Stimulated activated CD4-positive, alpha-beta T cell treated with anti-CD3 and anti-CD28 coated beads, Interleukin-12 subunit alpha, Interleukin-12 subunit beta, amount 100 ng/mL, for 4 hours (primary cell): ENCODE measurements around the gene TTLL7.
A peak's percentile ranks its signal among the peaks of the same experiment; 100 is the strongest.

ENCODE experiments used
- DNase-seq: peaks from one replicate; pipeline ENCODE4 v3.0.0-alpha.2; 2020

Gene TTLL7, protein sequence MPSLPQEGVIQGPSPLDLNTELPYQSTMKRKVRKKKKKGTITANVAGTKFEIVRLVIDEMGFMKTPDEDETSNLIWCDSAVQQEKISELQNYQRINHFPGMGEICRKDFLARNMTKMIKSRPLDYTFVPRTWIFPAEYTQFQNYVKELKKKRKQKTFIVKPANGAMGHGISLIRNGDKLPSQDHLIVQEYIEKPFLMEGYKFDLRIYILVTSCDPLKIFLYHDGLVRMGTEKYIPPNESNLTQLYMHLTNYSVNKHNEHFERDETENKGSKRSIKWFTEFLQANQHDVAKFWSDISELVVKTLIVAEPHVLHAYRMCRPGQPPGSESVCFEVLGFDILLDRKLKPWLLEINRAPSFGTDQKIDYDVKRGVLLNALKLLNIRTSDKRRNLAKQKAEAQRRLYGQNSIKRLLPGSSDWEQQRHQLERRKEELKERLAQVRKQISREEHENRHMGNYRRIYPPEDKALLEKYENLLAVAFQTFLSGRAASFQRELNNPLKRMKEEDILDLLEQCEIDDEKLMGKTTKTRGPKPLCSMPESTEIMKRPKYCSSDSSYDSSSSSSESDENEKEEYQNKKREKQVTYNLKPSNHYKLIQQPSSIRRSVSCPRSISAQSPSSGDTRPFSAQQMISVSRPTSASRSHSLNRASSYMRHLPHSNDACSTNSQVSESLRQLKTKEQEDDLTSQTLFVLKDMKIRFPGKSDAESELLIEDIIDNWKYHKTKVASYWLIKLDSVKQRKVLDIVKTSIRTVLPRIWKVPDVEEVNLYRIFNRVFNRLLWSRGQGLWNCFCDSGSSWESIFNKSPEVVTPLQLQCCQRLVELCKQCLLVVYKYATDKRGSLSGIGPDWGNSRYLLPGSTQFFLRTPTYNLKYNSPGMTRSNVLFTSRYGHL

DNA sequence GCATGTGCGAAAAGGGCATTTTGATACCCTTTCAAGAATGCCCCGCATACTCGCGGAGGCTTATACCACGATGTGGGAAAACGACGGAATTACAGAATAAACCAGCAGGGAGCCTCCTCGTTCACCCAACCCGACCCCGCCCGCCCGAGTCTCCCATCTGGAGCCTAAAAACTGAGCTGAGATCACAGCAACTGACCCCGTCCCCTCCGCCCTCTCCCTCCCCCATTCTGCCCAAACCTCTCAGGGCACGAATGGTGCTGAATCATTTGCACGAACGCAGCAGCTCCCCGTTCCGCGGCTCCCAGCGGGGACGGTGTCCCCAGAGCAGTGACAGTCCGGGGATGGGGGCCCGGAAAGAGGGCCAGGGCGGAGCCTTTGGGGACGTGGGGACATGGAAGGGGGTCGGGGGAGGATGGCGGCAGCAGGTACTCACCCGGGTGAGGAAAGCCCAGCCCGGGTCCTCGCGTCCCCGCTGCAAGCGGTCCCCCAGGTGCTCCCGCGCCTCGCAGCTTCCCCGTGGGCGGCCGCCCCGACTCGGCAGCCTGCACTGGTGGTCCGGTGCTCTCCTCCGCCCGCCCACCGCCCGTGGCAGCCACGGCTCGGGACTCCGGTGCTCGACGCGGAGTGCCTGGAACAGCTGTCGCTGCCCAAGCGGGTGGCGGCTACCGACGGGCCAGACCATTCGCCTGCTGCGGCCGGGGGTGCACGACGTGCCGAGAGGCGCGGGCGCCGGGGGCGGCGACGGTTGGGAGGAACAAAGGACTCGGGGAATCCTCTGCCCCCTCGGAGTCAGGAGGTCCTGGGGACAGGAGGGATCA lies at the start of gene TTLL7:
Gene TTLL7, minus strand, starts transcription at position 635 of the 818 bp plus-strand sequence. CDS start 46,921 bp downstream, outside the sequence.
- peak; percentile 49 for DNase-seq

DNA sequence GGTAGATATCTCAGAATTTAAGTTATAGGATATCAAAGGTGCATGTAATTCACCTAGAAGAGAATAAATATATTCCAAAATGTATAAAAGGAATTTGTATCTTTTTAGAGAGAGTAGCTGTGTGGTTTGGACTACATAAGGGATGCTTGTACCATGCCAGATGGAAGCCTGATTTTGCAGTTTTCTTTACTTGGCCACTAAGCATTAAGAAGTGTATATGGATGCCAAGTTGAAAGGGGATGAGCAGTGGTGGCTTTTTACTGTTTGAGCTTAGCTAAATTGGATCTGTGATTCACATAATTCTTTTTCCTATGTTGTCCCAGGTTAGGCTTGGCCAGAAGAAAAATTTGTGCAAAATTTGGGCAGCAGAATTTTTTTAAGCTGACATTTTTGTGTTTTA lies 43.5 kb upstream of the TTLL7 start:
- no peak for DNase-seq

DNA sequence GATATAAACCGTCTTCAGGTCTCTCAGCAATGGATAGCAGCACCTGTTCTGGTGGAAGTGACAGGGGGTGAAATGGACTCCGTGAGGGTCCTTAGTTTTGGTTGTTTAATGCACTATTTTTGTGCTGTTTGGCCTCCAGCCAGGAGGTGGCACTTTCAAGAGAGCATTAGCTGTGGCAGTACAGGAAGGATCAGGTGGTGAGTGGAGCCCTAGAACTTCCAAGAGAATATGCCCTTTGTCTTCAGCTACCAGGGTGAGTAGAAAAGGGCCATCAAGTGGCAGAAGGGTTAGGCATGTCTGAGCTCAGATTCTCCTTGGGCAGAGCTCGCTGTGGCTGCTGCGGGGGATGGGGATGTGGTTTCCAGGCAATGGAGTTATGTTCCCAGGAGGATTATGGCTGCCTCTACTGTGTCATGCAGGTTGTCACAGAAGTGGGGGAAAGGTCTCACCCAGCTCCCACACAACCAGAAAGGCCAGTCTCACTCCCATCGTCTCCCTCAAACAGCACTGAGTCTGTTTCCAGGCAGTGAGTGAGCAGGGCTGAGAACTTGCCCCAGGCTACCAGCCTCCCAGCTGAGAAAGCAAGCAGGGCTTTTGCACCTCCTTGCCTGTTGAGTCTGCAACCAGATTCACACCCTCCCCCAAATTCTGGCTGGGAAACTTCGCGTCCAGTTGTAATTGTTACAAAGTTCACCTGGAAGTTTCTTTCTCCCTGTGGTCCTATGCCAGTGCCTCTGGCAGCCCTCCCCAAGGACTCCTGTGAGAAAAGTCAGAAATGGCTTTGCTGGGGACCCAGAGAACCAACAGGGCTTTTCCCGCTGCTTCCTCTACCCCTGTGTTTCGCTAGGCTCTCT lies 39.1 kb upstream of the TTLL7 start:
- DNase-seq: no peak

DNA sequence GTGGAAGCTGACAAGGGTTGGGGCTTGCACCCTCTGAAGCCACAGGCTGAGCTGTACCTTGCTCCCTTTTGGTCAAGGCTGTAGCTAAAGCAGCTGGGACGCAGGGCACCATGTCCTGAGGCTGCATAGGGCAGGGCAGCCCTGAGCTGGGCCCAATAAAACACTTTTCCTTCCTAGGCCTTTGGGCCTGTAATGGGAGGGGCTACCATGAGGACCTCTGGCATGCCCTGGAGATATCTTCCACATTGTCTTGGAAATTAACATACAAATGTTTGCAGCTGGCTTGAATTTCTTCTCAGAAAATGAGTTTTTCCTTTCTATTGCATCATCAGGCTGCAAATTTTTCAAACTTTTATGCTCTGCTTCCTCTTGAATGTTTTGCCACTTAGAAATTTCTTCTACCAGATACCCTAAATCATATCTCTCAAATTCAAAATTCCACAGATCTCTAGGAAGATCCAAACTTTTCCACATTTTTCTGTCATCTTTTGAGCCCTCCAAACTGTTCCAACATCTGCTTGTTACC lies 32.9 kb upstream of the TTLL7 start:
- no peak for DNase-seq

DNA sequence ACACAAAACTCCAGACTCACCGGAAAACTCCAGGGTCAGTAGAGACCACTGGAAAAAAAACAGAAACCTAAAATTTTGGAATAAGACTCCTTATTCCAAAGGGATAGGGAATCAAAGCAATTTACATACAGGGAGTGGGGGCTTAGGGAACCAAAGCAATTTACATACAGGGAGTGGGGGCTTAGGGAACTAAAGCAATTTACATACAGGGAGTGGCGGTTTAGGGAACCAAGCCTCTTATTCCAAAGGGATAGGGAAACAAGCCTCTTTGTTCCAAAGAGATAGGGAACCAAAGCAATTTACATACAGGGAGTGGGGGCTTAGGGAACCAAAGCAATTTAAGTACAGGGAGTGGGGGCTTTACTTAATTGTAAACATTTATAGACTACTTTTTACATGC lies 28.4 kb upstream of the TTLL7 start:
- no peak for DNase-seq

DNA sequence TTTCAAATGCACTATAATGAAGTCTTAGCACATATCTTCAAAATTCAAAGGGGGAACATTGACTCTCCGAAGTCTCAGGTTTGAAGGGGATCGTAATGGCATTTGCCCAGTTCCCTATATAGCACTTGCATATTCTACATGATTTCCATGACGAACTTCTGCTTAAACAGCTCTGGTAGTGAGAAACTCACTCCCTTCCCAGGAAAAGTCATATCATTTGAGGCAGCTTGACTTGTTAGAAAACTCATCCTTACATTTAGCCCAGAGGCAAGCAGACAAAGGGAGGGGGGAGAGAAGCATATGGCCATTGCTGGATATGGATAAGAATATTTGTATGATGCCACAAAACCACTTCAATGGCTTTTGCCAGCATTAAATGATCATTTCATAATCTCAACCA lies 27.0 kb upstream of the TTLL7 start:
- no peak for DNase-seq

DNA sequence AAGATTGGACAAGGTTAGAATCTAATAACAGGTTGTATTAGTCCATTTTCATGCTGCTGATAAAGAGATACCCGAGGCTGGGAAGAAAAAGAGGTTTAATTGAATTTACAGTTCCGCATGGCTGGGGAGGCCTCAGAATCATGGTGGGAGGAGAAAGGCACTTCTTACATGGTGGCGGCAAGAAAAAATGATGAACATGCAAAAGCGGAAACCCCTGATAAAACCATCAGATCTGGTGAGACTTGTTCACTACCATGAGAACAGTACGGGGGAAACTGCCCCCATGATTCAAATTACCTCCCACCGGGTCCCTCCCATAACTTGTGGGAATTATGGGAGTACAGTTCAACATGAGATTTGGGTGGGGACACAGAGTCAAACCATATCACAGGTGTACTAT lies 22.9 kb upstream of the TTLL7 start:
- DNase-seq: no peak

DNA sequence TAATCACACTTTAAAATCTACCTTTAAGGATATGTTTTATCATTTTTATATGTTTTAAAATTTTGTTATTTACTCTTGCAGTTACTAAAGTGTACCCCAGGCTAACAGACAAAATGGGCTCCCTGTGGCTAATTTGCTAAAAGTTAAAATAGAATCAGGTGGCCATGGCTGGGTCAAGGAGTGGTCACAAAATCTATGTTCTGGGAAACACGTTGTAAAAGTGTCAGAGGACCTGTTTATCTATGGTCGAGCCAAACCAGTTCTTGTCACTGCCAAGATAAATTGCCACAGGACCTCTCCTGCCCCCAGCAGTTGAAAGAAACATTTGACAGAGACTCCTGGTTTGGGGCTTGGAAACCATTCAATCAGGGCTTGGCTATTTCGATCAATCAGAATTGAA lies 21.2 kb upstream of the TTLL7 start:
- DNase-seq: no peak

DNA sequence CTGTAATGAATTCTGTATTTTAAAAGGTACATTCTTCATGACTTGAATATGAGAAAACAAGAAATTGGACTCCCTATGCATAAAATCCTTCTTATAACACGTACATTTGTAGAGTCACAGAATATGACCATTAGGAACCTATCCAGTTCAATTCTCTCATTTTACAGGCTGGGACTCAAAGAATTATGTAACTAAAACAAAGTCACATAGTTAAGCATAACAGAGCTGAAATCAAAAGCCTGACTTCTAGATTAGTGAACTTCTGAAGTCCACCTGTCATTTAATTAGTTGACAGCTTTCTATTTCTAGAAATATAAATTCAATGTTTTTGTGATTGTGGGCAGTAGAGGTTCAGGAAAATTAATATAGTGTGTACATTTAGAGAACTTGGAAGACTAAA lies 20.3 kb upstream of the TTLL7 start:
- DNase-seq: no peak

DNA sequence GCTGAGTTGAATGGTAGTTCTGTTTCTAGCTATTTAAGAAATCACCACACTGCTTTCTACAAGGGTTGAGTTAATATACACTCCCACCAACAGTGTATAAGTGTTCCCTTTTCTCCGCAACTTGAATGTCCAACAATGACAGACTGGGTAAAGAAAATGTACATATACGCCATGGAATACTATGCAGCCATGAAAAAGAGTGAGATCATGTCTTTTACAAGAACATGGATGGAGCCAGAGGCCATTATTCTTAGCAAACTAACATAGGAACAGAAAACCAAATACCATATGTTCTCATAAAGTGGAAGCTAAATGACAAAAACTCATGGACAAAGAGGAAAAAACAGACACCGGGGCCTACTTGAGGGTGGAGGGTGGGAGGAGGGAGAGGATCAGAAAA lies 14.8 kb upstream of the TTLL7 start:
- no peak for DNase-seq

DNA sequence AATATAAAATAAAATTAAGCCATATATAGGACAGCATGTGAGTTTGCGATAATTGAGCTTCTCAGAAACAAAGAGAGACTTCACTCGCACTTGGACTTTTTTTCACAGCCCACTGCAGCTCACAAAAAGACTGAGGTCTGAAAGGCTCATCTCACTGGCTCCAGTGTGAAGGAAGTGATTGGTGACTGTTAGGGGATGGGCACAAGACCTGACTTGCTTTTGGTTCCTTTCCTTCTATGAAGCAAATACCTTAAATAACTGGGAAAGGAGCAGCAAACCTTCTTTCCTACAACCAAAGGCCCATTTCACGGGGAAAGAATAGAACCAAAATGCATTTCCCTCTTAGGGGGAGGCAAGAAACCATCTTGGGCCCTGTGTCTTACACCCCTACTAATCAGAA lies 13.1 kb upstream of the TTLL7 start:
- DNase-seq: no peak

DNA sequence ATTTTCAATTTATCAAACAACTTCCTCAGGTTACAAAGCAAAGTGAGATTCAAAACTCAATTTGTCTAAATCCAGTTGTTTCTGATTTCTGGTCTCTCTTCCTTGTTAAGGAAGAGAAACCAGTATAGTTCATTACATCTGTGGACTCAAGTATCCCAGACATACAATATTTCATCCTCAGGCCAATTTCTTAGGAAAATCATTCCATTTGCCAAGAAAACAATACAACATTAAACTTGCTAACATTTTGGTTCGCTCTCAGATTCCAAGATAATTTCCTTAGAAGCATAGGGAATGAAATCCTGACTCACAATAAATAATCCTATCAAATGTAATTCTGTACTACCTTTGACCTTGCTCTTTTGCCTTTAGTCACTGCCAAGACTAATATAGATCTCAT lies 11.2 kb upstream of the TTLL7 start:
- no peak for DNase-seq

DNA sequence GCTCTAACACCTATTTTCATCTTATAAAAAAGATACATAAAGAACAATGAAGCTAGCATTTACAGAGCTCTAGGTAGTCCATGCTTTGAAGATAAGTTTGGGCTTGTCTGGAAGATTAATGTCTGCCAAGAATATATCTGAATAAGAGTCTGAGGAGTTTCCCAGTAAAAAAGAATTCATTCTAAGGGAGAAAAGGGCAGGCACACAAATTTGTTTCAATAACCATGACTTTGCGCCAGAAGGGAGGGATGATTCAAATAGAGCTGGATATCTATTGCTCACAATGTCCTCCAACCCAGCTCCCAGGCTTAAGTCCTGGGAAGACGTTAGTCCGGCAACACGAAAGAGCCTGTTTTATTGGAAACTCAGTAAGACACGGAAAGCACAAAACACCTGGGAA lies 9.7 kb upstream of the TTLL7 start:
- no peak for DNase-seq

DNA sequence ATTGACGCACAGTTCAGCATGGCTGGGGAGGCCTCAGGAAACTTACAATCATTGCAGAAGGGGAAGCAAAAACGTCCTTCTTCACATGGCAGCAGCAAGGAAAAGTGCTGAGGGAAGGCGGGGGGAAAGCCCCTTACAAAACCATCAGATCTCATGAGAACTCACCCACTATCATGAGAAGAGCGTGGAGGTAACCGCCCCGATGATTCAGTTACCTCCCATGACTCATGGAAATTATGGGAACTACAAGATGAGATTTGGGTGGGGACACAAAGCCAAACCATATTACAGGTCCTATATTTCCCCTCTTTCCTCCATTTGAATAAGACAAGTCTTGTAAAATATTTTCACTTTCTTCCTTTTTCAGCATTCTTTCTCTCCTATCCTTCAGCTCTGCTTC lies 7.7 kb upstream of the TTLL7 start:
- no peak for DNase-seq

DNA sequence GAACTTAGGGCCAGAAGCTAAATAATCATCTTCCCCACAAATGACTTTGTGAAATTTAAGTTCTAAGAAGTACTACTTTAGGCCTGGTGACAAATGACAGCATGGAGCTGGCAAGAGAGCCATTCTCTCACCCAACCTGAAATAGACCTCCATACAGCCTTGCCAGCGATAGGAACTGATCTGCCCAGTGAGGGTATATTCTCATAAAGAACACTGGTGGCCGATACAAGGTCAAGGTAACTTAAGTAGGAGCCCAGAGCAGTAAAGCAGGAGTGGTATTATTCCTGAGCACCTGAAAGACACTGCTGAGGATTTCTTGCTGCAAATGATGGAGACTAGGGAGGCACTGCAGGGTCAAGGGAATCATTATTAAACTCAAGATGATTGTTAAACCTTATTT lies 2.6 kb upstream of the TTLL7 start:
- DNase-seq: no peak

DNA sequence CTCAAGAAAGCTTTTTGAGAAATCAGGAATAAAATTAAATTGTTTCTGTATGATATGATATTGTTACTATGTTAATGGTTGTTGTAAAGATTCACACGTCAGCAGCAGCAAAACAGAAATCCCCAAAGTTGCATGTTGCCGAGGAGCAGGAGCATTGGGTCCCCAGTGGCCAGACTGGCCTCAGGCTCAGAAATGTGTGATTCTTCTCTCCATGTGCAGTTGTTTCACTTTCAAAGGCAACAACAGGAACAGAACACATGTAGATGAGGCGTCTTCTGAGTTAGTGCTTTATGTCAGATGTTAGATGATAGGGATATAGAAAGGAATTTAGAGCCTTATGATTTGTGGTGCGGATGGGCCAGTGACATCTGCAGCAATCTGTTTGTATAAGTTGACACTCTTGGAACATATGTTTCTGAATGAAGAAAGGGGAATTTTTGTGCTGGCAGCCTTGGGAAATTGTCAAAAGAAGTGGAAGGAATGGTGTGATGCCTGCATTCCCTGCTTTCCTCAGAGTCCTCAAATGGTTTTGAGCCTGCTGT lies 2.1 kb upstream of the TTLL7 start:
- no peak for DNase-seq

DNA sequence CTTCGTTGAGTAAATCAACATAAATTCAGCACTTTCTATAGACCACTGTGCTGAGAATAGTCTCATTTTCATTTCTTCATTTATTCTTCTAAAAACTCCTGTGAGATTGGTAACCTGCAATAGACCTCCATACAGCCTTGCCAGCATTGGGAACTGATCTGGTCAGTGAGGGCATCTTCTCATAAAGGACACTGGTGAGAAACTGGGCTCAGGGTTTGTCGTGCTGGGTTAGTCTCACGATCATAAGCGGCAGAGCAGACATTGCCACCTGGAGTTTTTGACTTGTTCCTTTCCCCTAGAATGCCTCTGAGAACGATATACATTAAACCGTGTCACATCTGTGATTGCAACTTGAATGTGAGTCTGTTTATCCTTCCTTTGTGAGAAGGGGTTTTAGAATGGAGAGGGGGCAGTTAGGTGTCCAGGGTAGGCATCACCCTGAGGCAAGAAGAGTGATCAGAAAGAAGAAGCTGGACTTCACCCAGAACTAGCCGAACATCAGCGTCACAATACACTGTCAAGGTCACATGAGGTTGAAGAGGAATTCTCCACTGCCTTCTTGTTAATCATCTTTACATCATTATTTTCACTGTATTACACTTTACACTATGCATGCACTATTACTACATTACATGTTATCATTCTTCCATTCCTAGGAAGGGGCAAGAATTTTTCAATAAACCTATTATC lies 1.4 kb upstream of the TTLL7 start:
- no peak for DNase-seq

DNA sequence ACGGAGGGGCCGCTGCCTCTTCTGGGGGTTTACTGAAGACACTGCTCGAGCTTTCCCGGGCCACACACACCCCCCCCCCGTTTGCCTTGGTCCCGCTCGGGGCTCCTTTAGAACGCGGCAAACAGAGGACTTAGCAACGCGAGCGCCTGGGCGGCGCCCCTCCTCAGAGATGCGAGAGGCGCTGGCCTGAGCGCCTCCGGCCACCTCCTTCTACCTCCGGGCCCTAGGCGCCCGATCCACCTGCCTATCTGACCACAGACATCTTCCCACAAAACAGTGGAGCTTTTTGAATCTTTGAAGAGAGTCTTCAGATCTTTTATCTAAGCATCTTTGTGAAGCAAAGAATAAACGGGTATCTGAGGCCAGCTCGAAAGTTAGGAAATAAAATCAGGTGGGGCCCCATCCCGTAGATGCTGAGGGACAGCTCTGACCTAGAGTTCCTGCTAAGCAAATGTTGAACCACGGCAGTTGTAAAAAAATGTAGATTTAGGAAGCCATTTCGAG lies 436 bp upstream of the TTLL7 start:
- no peak for DNase-seq

DNA sequence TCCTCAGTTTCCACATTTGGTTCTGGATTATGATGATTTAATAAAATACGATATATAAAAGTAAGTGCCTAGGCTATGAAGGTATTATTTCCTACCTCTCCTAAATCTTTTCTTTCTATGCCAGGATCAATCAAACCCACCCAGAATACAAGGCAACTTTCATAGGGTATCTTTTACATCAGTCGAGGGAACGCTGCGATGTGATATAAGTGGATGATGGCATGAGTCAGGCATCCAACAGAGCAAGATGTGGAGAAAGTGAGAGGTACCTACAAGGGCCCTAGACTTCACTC lies 781 bp downstream of the TTLL7 start:
- DNase-seq: no peak

DNA sequence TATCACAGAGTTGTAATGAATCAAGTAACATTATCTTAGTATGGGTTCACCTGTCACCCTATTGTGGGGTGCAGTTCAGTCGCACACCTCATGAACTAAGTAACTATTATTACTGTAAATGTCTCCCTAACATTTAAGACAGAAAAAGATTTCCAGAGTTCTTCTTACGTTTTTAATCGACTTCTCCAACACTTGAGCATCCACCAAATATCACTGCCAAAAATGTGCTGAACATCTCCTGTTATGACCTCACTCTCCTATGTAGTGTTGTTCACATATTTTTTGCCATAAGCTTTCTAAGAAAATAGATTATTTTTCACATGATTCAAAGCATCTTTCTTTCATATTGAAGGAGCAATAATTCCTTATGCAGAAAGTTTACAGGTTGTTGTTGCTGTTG lies 1.3 kb downstream of the TTLL7 start:
- DNase-seq: no peak

DNA sequence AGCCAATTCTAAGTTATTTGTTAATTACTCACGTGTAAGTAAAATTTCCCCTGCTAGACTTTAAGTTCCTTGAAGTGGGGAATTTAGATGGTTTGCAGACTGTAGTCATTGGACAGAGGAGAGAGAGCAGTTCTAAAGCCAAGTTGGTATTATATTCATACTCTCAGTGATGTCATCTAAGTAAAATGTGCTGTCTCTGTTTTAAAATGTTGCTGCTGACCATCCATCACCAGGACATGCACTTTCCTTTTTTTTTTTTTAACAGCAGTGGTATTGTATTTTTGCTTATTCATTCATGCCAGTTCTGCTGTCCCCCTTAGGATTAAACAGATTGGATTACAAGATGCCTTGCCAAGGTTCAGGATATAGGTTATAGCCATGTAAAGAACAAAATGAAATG lies 2.3 kb downstream of the TTLL7 start:
- DNase-seq: no peak
